Thoracic aorta (tissue), 2 donors: ENCODE data around the gene MYBPHL. TPM values are rescaled to one million over a fixed set of nuclear protein-coding genes. Genes with fewer than 3 reads are reported as not detected.

Experiments
- ATAC-seq: fragments of 150-250 bp; one replicate; pipeline ENCODE4 v1.8.0; 2017; ENCODE audit warnings: low read depth; ENCODE audit not compliant: insufficient number of reproducible peaks, low FRiP score
- DNase-seq: peaks from one replicate; pipeline ENCODE4 v3.0.0-alpha.2; 2020; ENCODE audit warnings: low spot score
- H3K27ac ChIP-seq, 2 donors: fragments of 200-600 bp; sonication (generic); 1 replicate in 1 of 2; 2 replicates in 1 of 2; pipeline ENCODE4 v1.5.1; 2016; ENCODE audit warnings: mild to moderate bottlenecking in 2 of 2, moderate library complexity in 2 of 2
- H3K27me3 ChIP-seq: fragments of 200-600 bp; sonication (generic); replicated peaks from 2 replicates; pipeline ENCODE4 v1.6.0; 2016; ENCODE audit warnings: mild to moderate bottlenecking; ENCODE audit not compliant: insufficient read depth
- H3K36me3 ChIP-seq: fragments of 200-600 bp; sonication (generic); one replicate; pipeline ENCODE4 v1.5.1; 2016
- H3K4me1 ChIP-seq, 2 donors: fragments of 200-600 bp; sonication (generic); 1 replicate in 1 of 2; 2 replicates in 1 of 2; pipeline versions ENCODE4 v1.5.1 to v1.6.0; 2016; ENCODE audit warnings: low read depth in 2 of 2, mild to moderate bottlenecking in 1 of 2; ENCODE audit not compliant: control insufficient read depth in 1 of 2
- H3K4me3 ChIP-seq: fragments of 200-600 bp; sonication (generic); 2 replicates; pipeline ENCODE4 v1.5.1; 2016; ENCODE audit warnings: mild to moderate bottlenecking
- H3K9me3 ChIP-seq: fragments of 200-600 bp; sonication (generic); 2 replicates; pipeline ENCODE4 v1.5.1; 2016
- total RNA-seq, 2 donors: library from RNA; depleted of rRNA; stranded (reverse); fragments of >200 nt; gene quantifications; one replicate each; pipeline versions ENCODE4 v1.1.0 to v1.2.3, GENCODE V29; 2016
- TF ChIP-seq, protein P1 (sequence below): fragments of 200-600 bp; sonication (generic); IDR thresholded peaks from one replicate; pipeline ENCODE4 v1.5.1; 2019; ENCODE audit warnings: antibody characterized with exemption

Gene MYBPHL
- total RNA-seq, 2 donors from 2014 or later: 1.1 TPM; not detected in 1

DNA sequence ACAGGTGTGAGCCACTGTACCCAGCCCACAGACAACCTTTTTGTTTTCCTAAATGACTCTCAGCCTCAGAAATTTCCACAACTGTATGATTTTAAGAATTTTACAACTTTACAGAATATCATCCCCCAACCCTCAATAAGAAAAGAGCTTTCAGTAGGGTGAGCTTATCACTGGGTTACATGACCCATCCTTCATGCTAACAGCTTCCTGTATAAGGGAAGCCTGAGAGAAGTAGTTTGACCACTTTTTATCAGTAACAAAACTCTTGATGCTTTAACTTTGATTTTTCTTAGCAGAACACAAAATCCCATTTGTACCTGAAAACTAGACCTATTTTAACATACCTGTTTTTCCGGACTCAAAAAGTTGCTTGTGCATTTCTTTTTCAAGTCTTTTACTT is 9.7 kb upstream of the MYBPHL start:
- Histone ChIP-seq H3K4me3 (no peak overlapping the region), H3K27ac (no peak overlapping the region), H3K4me1 (no peaks in the 10 kb centered on the region), H3K9me3 (no peaks in the 10 kb centered on the region), H3K27me3 (no peaks in the 10 kb centered on the region), H3K36me3 (peaks cover 85% of the 10 kb centered on the region)
- TF ChIP-seq, protein P1, sequence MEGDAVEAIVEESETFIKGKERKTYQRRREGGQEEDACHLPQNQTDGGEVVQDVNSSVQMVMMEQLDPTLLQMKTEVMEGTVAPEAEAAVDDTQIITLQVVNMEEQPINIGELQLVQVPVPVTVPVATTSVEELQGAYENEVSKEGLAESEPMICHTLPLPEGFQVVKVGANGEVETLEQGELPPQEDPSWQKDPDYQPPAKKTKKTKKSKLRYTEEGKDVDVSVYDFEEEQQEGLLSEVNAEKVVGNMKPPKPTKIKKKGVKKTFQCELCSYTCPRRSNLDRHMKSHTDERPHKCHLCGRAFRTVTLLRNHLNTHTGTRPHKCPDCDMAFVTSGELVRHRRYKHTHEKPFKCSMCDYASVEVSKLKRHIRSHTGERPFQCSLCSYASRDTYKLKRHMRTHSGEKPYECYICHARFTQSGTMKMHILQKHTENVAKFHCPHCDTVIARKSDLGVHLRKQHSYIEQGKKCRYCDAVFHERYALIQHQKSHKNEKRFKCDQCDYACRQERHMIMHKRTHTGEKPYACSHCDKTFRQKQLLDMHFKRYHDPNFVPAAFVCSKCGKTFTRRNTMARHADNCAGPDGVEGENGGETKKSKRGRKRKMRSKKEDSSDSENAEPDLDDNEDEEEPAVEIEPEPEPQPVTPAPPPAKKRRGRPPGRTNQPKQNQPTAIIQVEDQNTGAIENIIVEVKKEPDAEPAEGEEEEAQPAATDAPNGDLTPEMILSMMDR: no peak
- DNase-seq: no peak
- ATAC-seq: no peak

DNA sequence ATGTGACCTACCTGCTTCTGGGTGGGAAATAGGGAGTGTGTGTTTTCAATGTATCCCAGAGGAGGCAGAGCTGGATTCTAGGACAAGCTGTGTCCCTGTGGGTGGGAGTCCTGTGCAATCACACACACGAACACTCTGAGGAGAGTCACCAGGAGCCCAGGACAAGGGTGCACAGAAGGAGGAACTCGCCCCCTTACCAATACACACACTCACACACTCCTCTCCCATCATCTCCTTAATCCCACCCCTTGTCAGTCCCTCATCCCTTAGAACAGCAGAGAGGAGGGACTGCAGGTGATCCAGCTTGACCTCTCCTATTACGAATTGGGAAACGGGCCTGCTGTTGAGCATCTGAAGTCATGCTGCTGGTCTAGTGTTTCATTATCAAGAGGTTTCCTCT is 8.5 kb upstream of the MYBPHL start:
- TF ChIP-seq, protein P1: no peak
- Histone ChIP-seq H3K4me1 (no peaks in the 10 kb centered on the region), H3K27ac (no peak overlapping the region), H3K36me3 (peaks cover 78% of the 10 kb centered on the region), H3K27me3 (no peaks in the 10 kb centered on the region), H3K4me3 (no peak overlapping the region), H3K9me3 (no peaks in the 10 kb centered on the region)
- ATAC-seq (no peak), DNase-seq (no peak)

DNA sequence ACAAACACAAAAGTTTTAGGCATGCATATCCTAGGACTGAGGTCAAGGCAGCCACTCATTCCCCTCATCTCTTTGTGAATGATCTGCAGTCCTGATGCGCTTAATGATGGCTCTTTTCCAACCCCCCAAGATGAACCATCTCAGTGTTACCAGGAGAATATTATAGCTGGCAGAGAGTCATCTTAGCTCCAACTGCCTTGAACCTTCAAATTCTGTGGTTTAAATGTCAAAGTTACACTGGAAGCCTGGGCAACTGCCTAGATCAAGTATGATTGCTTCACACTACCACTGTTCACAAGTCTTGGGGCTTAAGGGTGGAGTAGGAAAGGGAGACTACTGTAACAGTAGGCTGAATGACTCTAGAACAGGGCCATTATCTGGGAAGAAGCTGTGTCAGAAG is 8.0 kb upstream of the MYBPHL start:
- no peaks in the 10 kb centered on the region for H3K27me3 ChIP-seq
- ATAC-seq (no peak), DNase-seq (no peak)
- TF ChIP-seq, protein P1: no peak
- no peak overlapping the region for H3K4me3 ChIP-seq
- H3K4me1 ChIP-seq: no peaks in the 10 kb centered on the region
- no peaks in the 10 kb centered on the region for H3K9me3 ChIP-seq
- H3K36me3 ChIP-seq: peaks cover 75% of the 10 kb centered on the region
- H3K27ac ChIP-seq: no peak overlapping the region

DNA sequence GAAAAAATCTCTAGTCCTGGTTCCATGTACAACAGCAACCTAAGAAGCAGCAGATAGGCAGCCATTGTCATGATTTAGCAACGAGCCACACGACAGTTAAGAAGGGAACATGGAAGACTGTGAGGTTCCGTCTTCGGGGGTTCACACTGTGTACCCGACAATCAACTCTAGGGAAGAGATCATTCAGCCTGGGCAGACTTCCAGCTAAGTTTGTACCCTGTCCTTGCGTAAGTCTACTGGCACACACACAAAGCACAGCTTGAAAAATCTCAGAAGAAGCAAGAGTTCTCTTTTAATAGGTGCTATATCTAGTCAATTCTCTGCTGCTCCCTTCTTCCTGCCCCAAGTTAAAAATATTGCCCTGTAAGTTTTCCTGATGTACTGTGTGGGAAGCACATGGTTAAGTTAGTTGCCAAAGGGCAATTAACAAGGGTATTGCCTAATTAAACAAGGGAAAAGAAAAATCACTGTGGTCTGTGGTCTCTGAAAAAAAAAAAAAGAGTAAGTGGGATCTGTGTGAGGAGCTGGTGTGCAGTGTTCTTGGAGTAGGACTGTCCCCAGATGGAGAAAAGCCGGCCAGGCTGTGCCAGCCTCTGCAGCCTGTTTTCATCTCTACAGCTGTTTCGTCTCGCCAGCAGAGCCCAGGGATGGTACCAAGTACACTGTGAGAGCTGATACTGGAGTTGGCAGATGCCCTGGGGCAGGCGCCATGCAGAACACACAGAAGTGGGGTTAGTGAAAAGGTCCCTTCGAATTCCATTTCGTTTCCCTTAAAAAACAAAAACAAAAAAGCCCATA is 6.4 kb upstream of the MYBPHL start:
- H3K27me3 ChIP-seq: no peaks in the 10 kb centered on the region
- no peak overlapping the region for H3K4me3 ChIP-seq
- H3K27ac ChIP-seq: no peak overlapping the region
- DNase-seq: no peak
- H3K36me3 ChIP-seq: peaks cover 62% of the 10 kb centered on the region
- no peaks in the 10 kb centered on the region for H3K9me3 ChIP-seq
- H3K4me1 ChIP-seq: no peaks in the 10 kb centered on the region
- TF ChIP-seq, protein P1: no peak
- ATAC-seq: no peak

DNA sequence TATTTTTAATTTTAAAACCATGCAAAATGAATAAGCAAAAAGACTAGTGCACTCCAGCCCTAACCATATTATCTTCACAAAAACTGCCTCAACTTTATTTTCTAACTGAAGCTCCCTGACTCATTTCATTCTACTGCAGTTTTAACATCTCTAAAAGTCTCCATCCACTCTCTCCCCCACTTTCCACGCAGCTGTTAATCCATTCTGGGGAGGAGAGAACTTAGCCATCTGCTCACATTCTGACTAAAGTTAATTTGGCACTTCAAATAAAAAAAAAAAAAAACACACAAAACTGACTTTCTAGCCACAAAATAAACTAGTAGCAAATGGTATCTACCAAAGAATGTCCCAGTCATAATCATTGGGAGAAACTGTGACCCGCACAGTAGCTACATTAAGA is 5.4 kb upstream of the MYBPHL start:
- H3K27me3 ChIP-seq: no peaks in the 10 kb centered on the region
- H3K9me3 ChIP-seq: no peaks in the 10 kb centered on the region
- ATAC-seq (no peak), DNase-seq (no peak)
- H3K27ac ChIP-seq: no peak overlapping the region
- H3K4me1 ChIP-seq: peaks cover 0 to 6% of the 10 kb centered on the region in 2 donors
- TF ChIP-seq, protein P1: no peak
- H3K36me3 ChIP-seq: peaks cover 52% of the 10 kb centered on the region
- no peak overlapping the region for H3K4me3 ChIP-seq
